Tibial nerve (tissue), 4 donors: ENCODE results near the gene CFTR. TPM values are rescaled to one million over a fixed set of nuclear protein-coding genes. Genes with fewer than 3 reads are reported as not detected.

Experiments
- DNase-seq, 2 donors: peaks; one replicate each; pipeline ENCODE4 v3.0.0-alpha.2; 2019; ENCODE audit warnings: low spot score in 2 of 2
- H3K27ac ChIP-seq, 4 donors: fragments of 200-600 bp; sonication (generic) in 3 of 4; one replicate each; pipeline ENCODE4 v1.5.1; 2017 to 2019; ENCODE audit warnings: mild to moderate bottlenecking in 1 of 4
- H3K27me3 ChIP-seq, 2 donors: fragments of 200-600 bp; sonication (generic) in 1 of 2; one replicate each; pipeline versions ENCODE4 v1.5.1 to v1.6.0; 2017 to 2019
- H3K36me3 ChIP-seq, 3 donors: fragments of 200-600 bp; sonication (generic); one replicate each; pipeline ENCODE4 v1.5.1; 2018 to 2019
- H3K4me1 ChIP-seq, 4 donors: fragments of 200-600 bp; sonication (generic) in 3 of 4; one replicate each; pipeline ENCODE4 v1.5.1; 2017 to 2019
- H3K4me3 ChIP-seq, 4 donors: fragments of 200-600 bp; sonication (generic) in 3 of 4; one replicate each; pipeline ENCODE4 v1.5.1; 2017 to 2019; ENCODE audit warnings: mild to moderate bottlenecking in 1 of 4, moderate library complexity in 1 of 4
- H3K9me3 ChIP-seq, 4 donors: fragments of 200-600 bp; sonication (generic) in 3 of 4; one replicate each; pipeline ENCODE4 v1.5.1; 2017 to 2019
- EP300 ChIP-seq, 2 donors: sonication (generic); formaldehyde crosslinking; IDR thresholded peaks; one replicate each; pipeline ENCODE4 v1.6.1; 2017; ENCODE audit warnings: antibody characterized with exemption in 2 of 2, mild to moderate bottlenecking in 1 of 2
- POLR2A ChIP-seq, 2 donors: fragments of 450-650 bp; IDR thresholded peaks; one replicate each; pipeline ENCODE4 v1.6.1; 2017; ENCODE audit warnings: antibody characterized with exemption in 2 of 2, mild to moderate bottlenecking in 2 of 2, moderate library complexity in 2 of 2
- WGBS, 2 donors: methylation state at CpG; one replicate each; pipeline ENCODE4 v1.1.5; 2018; 5-methylcytosine and 5-hydroxymethylcytosine counted together
- total RNA-seq, 4 donors: library from RNA; depleted of rRNA; stranded (reverse); fragments of >200 nt; gene quantifications; one replicate each; pipeline ENCODE4 v1.1.0, GENCODE V29; 2016
- TF ChIP-seq, protein P1 (sequence below), 5 experiments: fragments of 200-600 bp in 3 of 5; fragments of 450-650 bp in 2 of 5; sonication (generic) in 3 of 5; IDR thresholded peaks; one replicate each; pipeline ENCODE4 v1.5.1; 2016 to 2019; ENCODE audit warnings: antibody characterized with exemption in 5 of 5, mild to moderate bottlenecking in 3 of 5, moderate library complexity in 2 of 5

CFTR gene
- total RNA-seq, 4 donors from 2014 or later: under 0.01 TPM; not detected in 3

DNA sequence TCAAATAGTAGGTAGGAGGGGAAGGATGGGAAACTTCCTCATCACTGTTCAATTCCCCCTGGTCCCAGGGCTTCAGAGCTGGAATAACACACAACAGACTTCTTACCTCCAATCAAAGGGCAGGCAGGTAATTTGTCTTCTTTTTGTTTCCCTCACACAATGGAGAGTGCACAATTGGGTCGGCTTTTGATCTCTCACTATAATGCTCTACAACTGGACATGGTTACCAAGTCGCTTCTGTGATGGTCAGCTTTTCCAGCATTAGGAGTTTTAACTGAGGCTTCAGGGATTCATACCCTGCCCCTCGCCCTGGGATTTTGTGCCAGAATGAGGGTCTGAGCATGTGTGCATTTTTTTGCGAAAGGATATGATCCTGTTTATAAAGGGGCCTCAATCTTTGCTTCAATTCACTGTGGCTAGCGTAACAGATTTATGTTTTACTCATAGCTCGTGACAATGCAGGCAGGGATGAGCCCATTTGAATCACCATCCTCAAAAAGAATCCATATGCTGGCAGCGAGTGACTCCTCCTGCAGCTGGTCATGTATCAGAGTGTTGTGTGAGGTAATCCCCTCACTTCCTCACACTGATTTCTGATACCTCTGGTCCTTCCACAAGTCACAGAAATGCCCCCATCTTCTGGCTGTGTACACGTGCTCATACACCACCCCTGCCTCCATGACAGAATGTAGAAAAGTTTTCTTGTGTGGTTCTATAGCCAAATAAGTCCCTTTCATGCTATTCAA, 203.8 kb downstream of the CFTR start:
- H3K4me1 ChIP-seq: no peaks in the 10 kb centered on the region
- TF ChIP-seq EP300 (IDR thresholded peaks at IDR 0.05) (no peak), POLR2A (IDR thresholded peaks at IDR 0.05) (no peak)
- TF ChIP-seq, protein P1, sequence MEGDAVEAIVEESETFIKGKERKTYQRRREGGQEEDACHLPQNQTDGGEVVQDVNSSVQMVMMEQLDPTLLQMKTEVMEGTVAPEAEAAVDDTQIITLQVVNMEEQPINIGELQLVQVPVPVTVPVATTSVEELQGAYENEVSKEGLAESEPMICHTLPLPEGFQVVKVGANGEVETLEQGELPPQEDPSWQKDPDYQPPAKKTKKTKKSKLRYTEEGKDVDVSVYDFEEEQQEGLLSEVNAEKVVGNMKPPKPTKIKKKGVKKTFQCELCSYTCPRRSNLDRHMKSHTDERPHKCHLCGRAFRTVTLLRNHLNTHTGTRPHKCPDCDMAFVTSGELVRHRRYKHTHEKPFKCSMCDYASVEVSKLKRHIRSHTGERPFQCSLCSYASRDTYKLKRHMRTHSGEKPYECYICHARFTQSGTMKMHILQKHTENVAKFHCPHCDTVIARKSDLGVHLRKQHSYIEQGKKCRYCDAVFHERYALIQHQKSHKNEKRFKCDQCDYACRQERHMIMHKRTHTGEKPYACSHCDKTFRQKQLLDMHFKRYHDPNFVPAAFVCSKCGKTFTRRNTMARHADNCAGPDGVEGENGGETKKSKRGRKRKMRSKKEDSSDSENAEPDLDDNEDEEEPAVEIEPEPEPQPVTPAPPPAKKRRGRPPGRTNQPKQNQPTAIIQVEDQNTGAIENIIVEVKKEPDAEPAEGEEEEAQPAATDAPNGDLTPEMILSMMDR (IDR thresholded peaks at IDR 0.05): no peak
- 73 to 77% methylated on average over 8 of the region's 8 CpGs for WGBS, 2 donors
- H3K9me3 ChIP-seq: no peaks in the 10 kb centered on the region
- no peak for DNase-seq
- H3K4me3 ChIP-seq: no peak overlapping the region
- H3K36me3 ChIP-seq: no peaks in the 10 kb centered on the region
- H3K27me3 ChIP-seq: no peaks in the 10 kb centered on the region
- no peak overlapping the region for H3K27ac ChIP-seq

DNA sequence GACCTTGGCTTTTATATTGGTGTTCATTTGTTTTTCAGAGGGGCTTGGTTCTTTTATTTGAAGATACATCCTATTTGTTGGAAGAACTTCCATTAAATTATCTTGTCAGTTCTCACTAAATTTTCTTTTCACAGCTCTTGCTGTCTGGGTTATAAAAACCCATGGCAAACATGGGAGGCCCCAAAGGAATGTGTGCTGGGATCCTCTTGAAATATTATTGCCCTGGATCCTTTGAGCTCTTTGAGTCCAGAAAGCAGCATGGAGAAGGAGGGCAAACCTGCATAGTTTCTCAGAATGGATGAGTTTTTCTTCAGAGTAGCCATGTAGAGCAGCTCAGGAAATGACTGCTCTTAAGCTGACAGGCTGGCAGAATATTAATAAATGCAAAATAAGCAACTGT, 206.0 kb downstream of the CFTR start:
- Histone ChIP-seq H3K4me1 (no peaks in the 10 kb centered on the region), H3K9me3 (no peaks in the 10 kb centered on the region), H3K27me3 (no peaks in the 10 kb centered on the region), H3K36me3 (no peaks in the 10 kb centered on the region), H3K27ac (no peak overlapping the region), H3K4me3 (no peak overlapping the region)
- TF ChIP-seq, protein P1 (IDR thresholded peaks at IDR 0.05): no peak
- TF ChIP-seq POLR2A (IDR thresholded peaks at IDR 0.05): no peak
- DNase-seq: no peak

DNA sequence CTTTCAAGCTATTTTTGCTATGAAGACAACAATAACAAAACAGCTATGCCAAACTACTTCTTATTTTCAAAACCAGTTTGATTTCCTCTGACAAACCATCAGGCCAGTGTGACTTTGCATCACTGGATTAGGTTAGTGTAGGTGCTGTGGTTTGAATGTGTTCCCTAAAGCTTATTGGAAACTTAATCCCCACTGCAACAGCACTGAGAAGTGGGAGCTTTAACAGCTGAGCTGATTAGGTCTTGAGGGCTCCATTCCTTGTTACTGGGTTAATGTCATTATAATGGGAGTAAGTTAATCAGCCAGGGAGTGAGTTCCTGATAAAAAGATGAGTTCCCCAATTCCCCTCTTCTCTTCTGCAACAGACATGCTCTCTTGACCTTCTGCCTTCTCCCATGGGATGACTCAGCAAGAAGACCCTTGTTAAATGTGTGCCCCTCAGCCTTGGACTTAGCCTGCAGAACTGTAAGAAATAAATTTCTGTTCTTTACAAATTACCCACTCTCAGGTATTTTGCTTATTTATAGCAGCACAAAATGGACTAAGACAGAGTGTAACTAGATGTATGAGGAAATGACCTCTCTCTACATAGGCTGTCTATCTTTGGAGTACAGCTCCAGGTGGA, 206.6 kb downstream of the CFTR start:
- no peak for DNase-seq
- H3K27me3 ChIP-seq: no peaks in the 10 kb centered on the region
- H3K4me1 ChIP-seq: no peaks in the 10 kb centered on the region
- H3K36me3 ChIP-seq: no peaks in the 10 kb centered on the region
- no peak overlapping the region for H3K27ac ChIP-seq
- TF ChIP-seq POLR2A (IDR thresholded peaks at IDR 0.05) (no peak), EP300 (IDR thresholded peaks at IDR 0.05) (no peak)
- TF ChIP-seq, protein P1 (IDR thresholded peaks at IDR 0.05): no peak
- no peaks in the 10 kb centered on the region for H3K9me3 ChIP-seq
- H3K4me3 ChIP-seq: no peak overlapping the region

DNA sequence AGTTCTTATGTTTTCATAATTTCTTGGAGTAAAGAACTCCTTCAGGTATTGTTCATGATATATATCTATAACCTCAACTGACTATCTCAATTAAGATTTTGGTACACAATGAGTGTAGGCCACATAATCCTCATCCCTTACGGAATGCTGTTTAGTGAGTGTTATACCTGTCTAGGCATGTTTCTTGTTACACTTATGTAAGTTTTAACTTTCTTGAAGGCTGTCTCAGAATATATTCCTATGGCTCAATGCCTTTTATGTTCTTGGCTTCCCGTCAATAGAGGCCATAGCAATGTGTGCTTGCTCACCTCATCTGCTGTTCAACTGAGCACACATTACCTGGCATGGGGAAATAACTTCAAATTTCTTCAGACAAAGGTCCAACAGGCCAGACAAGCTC, 208.3 kb downstream of the CFTR start:
- H3K27me3 ChIP-seq: no peaks in the 10 kb centered on the region
- H3K4me3 ChIP-seq: no peak overlapping the region
- WGBS, 2 donors: 96 to 97% methylated on average over 2 of the region's 2 CpGs
- no peak overlapping the region for H3K27ac ChIP-seq
- H3K9me3 ChIP-seq: no peaks in the 10 kb centered on the region
- TF ChIP-seq POLR2A (IDR thresholded peaks at IDR 0.05) (no peak), EP300 (IDR thresholded peaks at IDR 0.05) (no peak)
- TF ChIP-seq, protein P1 (IDR thresholded peaks at IDR 0.05): no peak
- H3K4me1 ChIP-seq: no peaks in the 10 kb centered on the region
- no peaks in the 10 kb centered on the region for H3K36me3 ChIP-seq
- no peak for DNase-seq

DNA sequence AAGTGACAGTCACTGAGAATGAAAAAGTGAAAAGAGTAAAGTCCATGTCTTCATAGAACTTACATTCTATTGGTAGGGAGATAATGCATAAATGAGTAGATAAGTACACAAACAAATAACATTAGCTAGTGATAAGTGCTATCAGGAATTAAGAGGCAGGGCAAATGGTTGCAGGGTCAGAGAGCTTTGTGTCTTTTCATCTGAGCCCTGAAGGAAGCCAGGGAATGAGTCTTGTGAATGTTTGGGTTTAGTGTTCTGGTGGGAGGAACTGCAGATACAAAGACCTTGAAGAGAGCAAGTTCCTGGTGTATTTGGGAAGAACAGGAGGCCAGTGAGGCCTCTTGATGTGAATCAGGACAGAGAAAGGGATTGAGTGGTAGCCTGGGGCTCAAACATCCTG, 209.6 kb downstream of the CFTR start:
- H3K9me3 ChIP-seq: no peaks in the 10 kb centered on the region
- no peaks in the 10 kb centered on the region for H3K4me1 ChIP-seq
- no peak overlapping the region for H3K4me3 ChIP-seq
- TF ChIP-seq EP300 (IDR thresholded peaks at IDR 0.05) (no peak), POLR2A (IDR thresholded peaks at IDR 0.05) (no peak)
- TF ChIP-seq, protein P1 (IDR thresholded peaks at IDR 0.05): no peak
- no peaks in the 10 kb centered on the region for H3K27me3 ChIP-seq
- H3K27ac ChIP-seq: no peak overlapping the region
- no peaks in the 10 kb centered on the region for H3K36me3 ChIP-seq
- DNase-seq: no peak
